Thyroid gland (tissue), 4 donors: Measurements from ENCODE around the gene AGPAT1.

ENCODE experiments used
- CTCF ChIP-seq, 6 experiments: fragments of 200-600 bp in 3 of 6; fragments of 450-650 bp in 3 of 6; sonication (generic) in 3 of 6; IDR thresholded peaks; one replicate each; pipeline ENCODE4 v1.5.1; 2016 to 2019; ENCODE audit warnings: antibody characterized with exemption in 6 of 6, mild to moderate bottlenecking in 2 of 6, inconsistent platforms in 1 of 6, moderate library complexity in 1 of 6
- POLR2A ChIP-seq, 2 donors: fragments of 450-650 bp; IDR thresholded peaks; one replicate each; pipeline ENCODE4 v1.6.1; 2017; ENCODE audit warnings: antibody characterized with exemption in 2 of 2, mild to moderate bottlenecking in 2 of 2, moderate library complexity in 1 of 2

- TF ChIP-seq CTCF (IDR thresholded peaks at IDR 0.05) (no peak), POLR2A (IDR thresholded peaks at IDR 0.05) (no peak)
Observed at GRCh38 chr6:32182555-32182981, 6.7 kb upstream of the AGPAT1 start.
